Measurements from ENCODE around the gene ST8SIA6. TPM values are rescaled to one million over a fixed set of nuclear protein-coding genes. Genes with fewer than 3 reads are reported as not detected.
A peak's percentile ranks its signal among the peaks of the same experiment; 100 is the strongest.

The ST8SIA6 gene
- total and polyA plus RNA-seq, 10 of the 15 experiments (the other 5 are each of a cell fraction or from before 2014, with no cell fraction given): 0.22 TPM; not detected in 9

GRCh38 chr10:17445400-17445998 is 8.9 kb downstream of the ST8SIA6 start:
- Histone ChIP-seq H3K27ac (ENCODE audit: control insufficient read depth, insufficient read depth) (no peak overlapping the region), H3K4me3 (no peak overlapping the region), H4K20me1 (ENCODE audit: control insufficient read depth, insufficient read depth) (no peaks in the 10 kb centered on the region), H3K9me3 (replicated peaks; ENCODE audit: control insufficient read depth, insufficient read depth, low read length) (peaks cover 7% of the 10 kb centered on the region; the same call in 2 of the 3 replicates), H3K9ac (ENCODE audit: control insufficient read depth, insufficient read depth, low read length) (no peak overlapping the region), H3K79me2 (ENCODE audit: control insufficient read depth, insufficient read depth, low read length) (no peaks in the 10 kb centered on the region), H3K4me2 (ENCODE audit: control insufficient read depth, insufficient read depth) (no peak overlapping the region), H3K27me3 (replicated peaks in 1 of 2; ENCODE audit: control insufficient read depth in 2 of 2, insufficient read depth in 2 of 2, low read length in 1 of 2) (0 out of 4 replicates have a peak, but pooled peaks cover 1 to 2% of the 10 kb centered on the region in 2 experiments), H3K4me1 (ENCODE audit: control insufficient read depth, insufficient read depth, low read length) (peaks cover 5% of the 10 kb centered on the region), H2AFZ (ENCODE audit: control insufficient read depth, low read depth, low read length) (no peak overlapping the region), H3K36me3 (ENCODE audit: control insufficient read depth in 2 of 2, insufficient read depth in 2 of 2, low read length in 1 of 2) (no peaks in the 10 kb centered on the region)
- ChIA-PET POLR2A (no interaction called here), SMC1A (ENCODE audit: uncharacterized antibody, unreplicated experiment) (interaction anchor here (0.7 to 1.6 kb wide), 4 partner anchors 16 to 151 kb away, joined by 3 to 5 read pairs (median 4); no protein-coding TSS in a partner anchor), CTCF (no interaction called here), RAD21 (ENCODE audit: unreplicated experiment) (interaction anchor here (1.4 kb wide), 1 partner anchor 16 kb away, joined by 3 read pairs; no protein-coding TSS in a partner anchor)
- FAIRE-seq: no peak
- TF ChIP-seq ZNF24 (IDR thresholded peaks at IDR 0.05): no peak
- TF ChIP-seq SREBF2 (IDR thresholded peaks at IDR 0.05; ENCODE audit: low read length): no peak
- BruUV-seq (replicated peaks): no TSS peak
- WGBS (ENCODE audit: insufficient coverage, insufficient replicate concordance, low lambda C conversion rate, missing lambda C conversion rate): 21% methylated on average over 5 of the region's 5 CpGs
- no peak for ATAC-seq
- DNase-seq (ENCODE audit: low read depth, low spot score): no peak
- intact Hi-C loops (cut with micrococcal nuclease; ENCODE audit: unreplicated experiment) (no loop called here), in situ Hi-C loops (cut with MboI) (no loop called here)

- peak; percentile 52 for FAIRE-seq
- intact Hi-C loops (cut with micrococcal nuclease; ENCODE audit: unreplicated experiment) (no loop called here), in situ Hi-C loops (cut with MboI) (no loop called here)
- ChIA-PET SMC1A (ENCODE audit: uncharacterized antibody, unreplicated experiment) (interaction anchor here (0.9 to 1.9 kb wide), 4 partner anchors 14 to 152 kb away, joined by 3 to 5 read pairs (median 4); no protein-coding TSS in a partner anchor), POLR2A (no interaction called here), CTCF (interaction anchor here (0.7 to 2.6 kb wide), 3 partner anchors 9 to 19 kb away, joined by 3 to 8 read pairs (median 3); no protein-coding TSS in a partner anchor), RAD21 (ENCODE audit: unreplicated experiment) (interaction anchor here (1.4 to 1.8 kb wide), 2 partner anchors 15 to 66 kb away, joined by 3 to 6 read pairs; no protein-coding TSS in a partner anchor)
- ATAC-seq: no peak
- no TSS peak for BruUV-seq (replicated peaks)
- Histone ChIP-seq H3K4me1 (ENCODE audit: control insufficient read depth, insufficient read depth, low read length) (peaks cover 5% of the 10 kb centered on the region), H3K9me3 (replicated peaks; ENCODE audit: control insufficient read depth, insufficient read depth, low read length) (peaks cover 4% of the 10 kb centered on the region; the same call in 2 of the 3 replicates), H2AFZ (ENCODE audit: control insufficient read depth, low read depth, low read length) (peak overlapping the region; percentile 55; the same call in 1 of the 2 replicates), H4K20me1 (ENCODE audit: control insufficient read depth, insufficient read depth) (no peaks in the 10 kb centered on the region), H3K4me2 (ENCODE audit: control insufficient read depth, insufficient read depth) (peak overlapping the region; percentile 34), H3K36me3 (ENCODE audit: control insufficient read depth in 2 of 2, insufficient read depth in 2 of 2, low read length in 1 of 2) (no peaks in the 10 kb centered on the region), H3K4me3 (no peak overlapping the region), H3K79me2 (ENCODE audit: control insufficient read depth, insufficient read depth, low read length) (no peaks in the 10 kb centered on the region), H3K27me3 (replicated peaks in 1 of 2; ENCODE audit: control insufficient read depth in 2 of 2, insufficient read depth in 2 of 2, low read length in 1 of 2) (0 out of 4 replicates have a peak, but pooled peaks cover 0 to 2% of the 10 kb centered on the region in 2 experiments), H3K9ac (ENCODE audit: control insufficient read depth, insufficient read depth, low read length) (no peak overlapping the region), H3K27ac (ENCODE audit: control insufficient read depth, insufficient read depth) (no peak overlapping the region)
- no peak for DNase-seq (ENCODE audit: low read depth, low spot score)
- 29% methylated on average over 2 of the region's 2 CpGs for WGBS (ENCODE audit: insufficient coverage, insufficient replicate concordance, low lambda C conversion rate, missing lambda C conversion rate)
- TF ChIP-seq PRDM15 (CRISPR knock-in tag; IDR thresholded peaks at IDR 0.05) (no peak), RAD21 (IDR thresholded peaks at IDR 0.05; ENCODE audit: insufficient read depth, low read depth, low read length) (no peak), BHLHE40 (IDR thresholded peaks at IDR 0.05; ENCODE audit: borderline replicate concordance in 1 of 2, low read depth in 2 of 2, low read length in 1 of 2) (0 out of 4 replicates have a peak, but pooled peaks of 1 of the 2 experiments have one; percentile 26), SMARCA5 (IDR thresholded peaks at IDR 0.05) (0 out of 2 replicates have a peak, but pooled peaks have one; percentile 27), RCOR1 (conservative IDR thresholded peaks at IDR 0.05; ENCODE audit: low read depth, low read length) (no peak), ZNF592 (IDR thresholded peaks at IDR 0.05) (no peak)
Measured at GRCh38 chr10:17444388-17444714, 10.0 kb downstream of the ST8SIA6 start.

All from GM12878 (cell line).